HG03439 (cell line): ENCODE results near the gene BBS9.
"Not testable (repeated sequence)": the region's sequence is repeated elsewhere in the genome, so short reads cannot be mapped to it uniquely, and the experiment has no call there.

ENCODE experiments used
- ATAC-seq: cut with Tn5 transposase; IDR thresholded peaks from one replicate; pipeline ENCODE4 v1.9.1; 2021; ENCODE audit warnings: mild to moderate bottlenecking, moderate library complexity; ENCODE audit not compliant: unreplicated experiment

Gene BBS9

DNA sequence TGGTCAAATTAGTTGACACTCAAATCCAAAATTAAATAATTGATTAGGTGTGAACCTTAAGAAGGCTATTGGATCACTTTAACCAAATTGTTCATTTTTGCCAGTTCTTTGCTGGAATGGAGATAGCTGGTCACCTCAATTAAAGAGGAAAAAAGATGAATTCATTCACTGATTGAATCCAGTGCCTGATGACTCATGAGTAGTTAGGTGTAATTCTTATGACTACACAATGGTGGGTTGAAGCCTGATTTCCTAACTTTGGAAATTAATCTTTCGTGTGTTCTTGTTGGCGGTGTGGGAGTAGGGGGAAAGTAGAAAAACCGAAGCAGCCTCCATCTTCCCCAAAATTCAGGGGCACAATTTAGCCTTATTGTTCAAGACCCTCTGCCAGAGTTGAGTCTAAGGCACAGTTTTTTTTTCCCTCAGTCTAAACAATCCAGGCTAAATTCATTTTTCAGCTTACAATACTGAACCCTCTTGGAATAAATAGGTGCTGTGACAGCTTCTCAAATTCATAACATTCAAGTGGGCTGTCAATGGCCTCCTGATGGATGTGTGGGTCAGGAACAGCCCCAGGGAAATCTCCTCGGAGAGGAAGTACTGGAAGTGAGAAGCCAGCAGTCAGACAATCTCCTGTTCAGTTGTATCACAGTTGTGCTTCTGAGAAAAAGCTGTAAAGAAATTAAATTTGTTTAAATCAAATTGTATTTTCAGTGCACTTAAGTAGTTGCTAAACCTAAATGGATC is 356.6 kb downstream of the BBS9 start:
- ATAC-seq = no peak

DNA sequence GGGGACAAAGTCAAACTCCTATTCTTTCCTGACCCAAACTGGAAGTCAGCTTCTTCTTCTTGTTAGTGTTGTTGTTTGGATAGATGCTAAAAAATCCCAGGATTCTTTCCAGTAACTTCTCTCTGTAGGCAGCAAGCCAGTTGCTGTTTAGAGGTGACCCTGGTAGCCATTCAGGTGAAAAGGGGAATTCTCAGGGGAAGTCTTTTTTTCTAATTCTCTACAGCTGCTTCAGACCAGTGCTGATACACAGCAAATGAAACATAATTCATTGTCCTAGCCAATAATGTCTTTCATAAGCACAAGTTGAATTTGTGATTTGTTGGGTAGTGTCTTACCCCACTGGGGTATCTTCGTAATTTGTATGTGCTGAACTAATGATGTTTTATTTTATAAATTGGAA is 357.3 kb downstream of the BBS9 start:
- ATAC-seq = no peak

DNA sequence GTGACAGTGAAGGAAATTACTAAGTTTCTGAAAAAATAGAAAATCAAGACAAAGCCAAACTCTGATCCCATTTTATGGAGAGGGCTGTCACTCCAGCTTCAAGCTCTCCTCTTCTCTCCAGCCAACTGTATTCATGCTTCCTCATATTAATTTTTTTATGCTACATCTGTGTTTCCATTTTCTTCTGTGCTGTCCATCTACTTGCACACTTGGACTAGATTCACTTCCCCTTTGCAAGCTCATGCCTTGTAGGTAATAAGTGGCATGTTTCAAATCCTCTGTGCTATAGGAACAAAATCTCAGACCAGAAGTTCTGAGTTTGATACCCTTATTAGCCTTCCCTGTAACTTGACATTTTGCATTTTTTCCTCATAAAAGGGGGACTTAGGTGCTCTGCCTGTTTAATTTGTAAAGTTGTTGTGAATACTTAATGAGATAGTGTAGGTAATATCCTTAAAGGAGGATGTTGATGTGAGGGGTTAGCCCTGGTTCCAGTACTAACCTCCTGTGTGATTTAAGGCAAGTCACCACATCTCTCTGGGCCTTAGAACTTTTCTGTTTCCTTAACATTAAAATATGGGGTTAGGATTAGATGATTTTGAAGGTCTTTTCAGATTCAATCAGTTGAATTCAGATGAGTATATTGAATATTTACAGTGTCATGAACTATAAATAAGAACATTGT is 358.8 kb downstream of the BBS9 start:
- ATAC-seq = no peak

DNA sequence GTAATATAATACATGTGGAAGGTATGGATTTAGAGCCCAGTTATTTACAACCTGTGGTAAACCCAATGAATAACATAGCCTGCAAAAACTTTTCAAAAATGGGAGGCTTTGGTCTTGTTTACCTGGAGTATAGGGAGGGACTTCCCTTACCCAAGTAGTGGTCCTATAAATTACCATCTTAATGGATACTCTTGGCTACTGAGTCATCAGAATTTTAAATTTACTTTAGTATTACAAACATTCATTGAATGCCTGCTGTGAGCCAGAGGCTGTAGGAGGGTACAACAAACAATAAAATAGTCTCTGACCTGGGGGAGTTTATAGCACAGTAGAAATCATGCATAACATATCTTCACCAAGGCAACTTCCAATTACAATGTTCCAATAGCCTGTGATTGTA is 365.1 kb downstream of the BBS9 start:
- no peak for ATAC-seq

DNA sequence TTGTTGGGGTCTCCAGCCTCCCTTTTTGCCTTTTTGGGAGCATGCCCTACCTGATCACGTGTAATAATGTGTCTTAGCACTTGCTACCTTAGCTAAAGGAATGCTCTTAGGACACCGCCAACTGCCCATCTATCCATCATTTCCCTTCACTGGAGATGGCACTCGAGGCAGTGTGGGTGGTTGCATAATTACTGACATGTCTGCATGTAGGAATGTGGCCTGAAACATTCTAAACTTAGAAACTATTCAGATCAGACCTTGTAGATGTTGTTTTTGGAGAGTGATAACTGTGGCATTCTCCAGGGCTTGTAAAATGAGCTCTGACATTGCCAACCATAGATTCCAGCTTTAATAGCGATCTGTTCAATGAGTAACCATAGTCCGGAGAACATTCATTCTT is 365.8 kb downstream of the BBS9 start:
- no peak for ATAC-seq

DNA sequence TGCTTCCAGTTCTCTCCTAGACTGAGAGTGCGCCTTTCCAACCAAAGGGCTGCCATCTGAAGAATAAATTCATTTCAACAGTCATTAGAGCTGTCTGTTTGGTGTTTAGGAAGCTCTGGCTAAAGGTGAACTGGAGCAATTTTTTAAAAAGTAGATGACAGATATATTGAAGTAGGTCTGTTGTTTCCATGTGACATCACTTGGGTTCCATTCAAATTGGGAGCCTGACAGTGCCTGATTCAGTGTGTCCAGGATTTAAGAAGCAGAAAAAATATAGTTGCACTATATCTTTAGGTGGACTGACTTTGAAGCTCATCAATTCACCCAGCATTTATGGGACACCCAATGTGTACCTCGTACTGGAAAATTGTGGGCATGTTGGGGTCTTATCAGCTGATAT is 367.7 kb downstream of the BBS9 start:
- ATAC-seq = no peak

DNA sequence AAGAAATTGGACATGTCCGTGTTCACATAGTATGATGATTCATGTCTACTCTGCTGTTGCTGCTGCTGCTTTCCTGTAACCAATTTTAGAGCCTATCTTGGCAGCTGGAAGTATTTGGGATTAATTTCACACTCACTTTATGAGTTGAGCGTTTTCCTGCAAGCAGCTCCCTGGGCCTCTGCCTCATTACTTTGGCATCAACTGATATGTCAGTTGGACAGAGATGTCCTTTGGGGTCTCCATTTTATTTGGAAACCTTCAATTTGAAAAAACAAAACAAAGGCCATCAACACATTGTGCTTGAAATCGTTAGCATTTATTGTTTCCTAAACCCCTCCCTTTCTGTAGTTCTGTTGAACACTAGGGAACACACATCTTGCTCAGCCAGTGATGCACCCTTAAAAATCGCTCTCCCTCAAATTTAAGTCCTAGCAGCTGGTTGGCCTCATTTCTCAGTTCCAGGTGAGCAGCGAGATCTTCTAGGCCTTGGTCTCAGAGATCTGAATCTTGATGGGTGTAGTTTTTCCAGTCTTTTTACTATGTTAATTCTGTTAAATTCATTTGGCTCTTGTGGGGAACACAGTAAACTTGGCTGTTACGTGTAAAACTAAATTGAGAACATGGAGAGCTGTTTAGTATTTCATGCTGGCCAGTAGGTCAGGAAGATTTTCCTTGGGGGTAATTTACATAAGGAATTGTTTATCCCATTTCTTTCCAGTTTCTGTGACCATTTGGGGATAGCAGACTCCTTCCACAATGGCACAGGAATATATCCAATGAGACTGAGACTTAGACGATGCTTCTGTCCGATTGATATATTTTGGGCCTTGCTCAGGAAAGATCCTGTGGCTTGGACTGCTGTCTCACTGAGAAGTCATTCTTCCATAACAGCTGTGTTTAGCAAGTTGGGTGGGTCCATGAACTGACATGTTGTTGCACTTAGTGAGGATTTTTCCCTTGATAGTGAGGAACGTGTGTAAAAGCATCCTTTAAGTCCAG is 371.6 kb downstream of the BBS9 start:
- ATAC-seq = no peak

DNA sequence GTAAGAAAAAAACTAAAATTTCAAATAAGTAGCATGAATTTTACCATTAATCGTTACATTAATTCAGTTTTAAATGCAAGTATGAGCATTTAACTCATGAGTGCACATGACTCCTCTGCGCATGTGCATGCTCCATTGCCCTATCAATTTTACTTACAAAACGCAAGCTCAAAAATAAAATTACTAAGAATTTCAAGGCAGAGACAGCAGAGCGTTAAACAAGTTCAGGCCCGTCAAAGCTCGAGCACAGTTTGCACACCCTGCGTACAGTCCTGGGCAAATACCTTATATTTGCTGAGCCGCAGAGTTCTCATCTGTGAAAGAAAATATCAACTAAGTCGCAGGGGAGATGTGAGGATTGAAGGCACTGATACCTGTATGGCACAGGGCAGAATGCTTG is 373.6 kb downstream of the BBS9 start:
- ATAC-seq = no peak

DNA sequence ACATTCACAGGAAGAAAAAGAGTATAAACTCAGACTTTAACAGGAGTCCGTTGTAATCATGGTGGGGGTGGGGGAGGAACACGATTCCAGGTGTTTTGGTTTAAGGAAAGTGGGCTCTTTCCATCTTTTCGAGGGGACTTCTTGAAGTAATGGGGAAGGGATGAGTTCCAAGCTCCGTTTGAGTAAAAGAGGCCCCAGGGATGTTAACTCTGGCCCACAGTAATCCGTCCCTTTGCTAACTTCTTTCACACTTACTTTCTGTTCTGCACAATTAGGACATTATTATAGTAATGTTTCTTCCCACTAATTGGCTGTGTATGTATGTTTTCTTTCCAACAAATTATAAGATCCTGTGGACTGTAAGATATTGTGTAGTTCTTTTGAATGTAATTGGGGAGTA is 374.4 kb downstream of the BBS9 start:
- ATAC-seq = no peak

DNA sequence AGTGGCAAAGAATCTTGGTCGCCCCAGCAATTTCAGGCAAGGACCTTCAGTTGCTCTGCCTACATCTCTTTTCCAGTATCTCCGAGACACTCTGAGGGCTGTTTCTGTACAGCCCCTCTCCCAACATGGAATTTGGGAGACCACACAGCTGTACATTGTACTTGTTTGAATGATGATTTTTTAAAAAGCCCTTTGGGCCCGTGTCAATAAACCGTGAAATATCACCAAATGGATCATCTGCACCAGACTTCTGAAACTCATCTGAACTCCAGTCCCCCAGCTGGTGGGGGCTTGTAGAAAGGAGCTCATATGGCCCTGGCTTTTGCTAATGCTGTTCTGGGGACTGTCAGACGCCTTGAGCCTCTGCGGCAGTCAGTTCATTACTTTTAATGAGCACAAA is 374.9 kb downstream of the BBS9 start:
- no peak for ATAC-seq

DNA sequence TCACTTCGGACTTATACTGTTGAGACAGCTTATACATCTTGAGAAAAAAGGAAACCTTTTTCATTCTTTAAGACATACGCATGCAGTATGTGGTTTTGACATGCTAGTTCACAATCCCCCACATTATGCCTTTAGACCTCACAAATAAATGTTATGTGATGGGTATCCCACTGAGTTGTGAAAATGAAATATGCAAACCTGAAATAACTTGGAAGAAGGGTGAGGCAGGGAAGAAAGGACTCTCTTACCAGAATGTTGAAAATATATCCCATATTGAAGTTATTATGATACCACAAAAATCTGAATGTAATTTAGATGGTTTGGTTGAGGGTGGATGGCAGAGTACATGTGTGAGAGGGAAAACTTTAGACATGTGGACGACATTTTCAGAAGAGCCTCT is 379.8 kb downstream of the BBS9 start:
- ATAC-seq = no peak

DNA sequence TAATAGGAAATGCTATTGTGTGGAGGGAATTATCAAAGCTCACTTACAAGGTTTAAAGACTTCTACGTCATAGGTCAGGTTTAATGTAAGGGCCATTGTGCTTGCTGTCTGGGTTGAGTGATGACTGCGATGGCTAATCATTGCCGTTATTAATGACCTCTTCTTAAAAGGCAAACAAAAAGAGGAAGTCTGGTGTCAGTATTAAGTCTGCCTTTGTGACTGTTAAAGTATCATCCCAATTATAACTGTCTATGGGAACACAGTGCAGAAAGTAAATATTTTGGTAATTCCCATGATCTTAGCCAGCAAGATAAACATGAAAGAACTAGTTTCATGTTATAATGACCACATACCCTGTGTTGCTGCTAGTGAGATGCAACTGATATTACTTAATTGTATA is 382.4 kb downstream of the BBS9 start:
- no peak for ATAC-seq

DNA sequence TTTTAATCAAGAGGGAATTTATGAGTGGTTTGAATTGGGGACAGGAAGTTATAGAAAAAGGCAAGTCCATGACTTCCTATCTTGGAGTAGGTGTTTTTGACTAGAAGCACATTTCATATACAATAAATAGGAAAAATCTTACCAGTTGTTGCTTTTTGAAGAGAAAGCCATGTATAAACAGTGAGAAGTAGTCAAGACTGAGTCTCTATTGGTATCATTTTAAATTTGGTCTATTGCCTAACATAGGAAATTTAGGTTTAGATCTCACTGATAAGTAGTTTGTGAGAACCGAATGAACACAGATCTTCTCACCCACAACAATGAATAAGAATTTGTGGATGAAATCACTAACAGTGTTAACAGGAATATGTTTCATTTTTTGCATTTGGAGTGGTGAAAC is 387.2 kb downstream of the BBS9 start:
- no peak for ATAC-seq

DNA sequence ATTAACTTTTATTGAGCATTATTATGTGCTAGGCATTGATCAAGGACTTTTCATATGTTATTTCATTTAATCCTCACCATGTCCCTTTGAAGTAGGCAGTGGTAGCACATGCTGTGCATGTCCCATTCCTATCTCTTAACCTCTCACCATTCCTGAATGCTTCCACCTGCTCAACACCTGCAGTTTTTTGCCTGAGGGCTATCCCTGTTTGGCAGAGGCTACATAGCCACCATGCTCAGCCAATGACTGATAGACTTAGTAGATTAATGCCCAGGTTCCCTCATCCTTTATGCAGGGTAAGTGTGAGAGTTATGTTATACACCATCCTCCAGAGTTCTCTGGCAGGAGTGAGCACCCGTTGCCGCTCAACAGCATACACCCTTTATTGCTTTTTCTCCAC is 387.8 kb downstream of the BBS9 start:
- no peak for ATAC-seq

DNA sequence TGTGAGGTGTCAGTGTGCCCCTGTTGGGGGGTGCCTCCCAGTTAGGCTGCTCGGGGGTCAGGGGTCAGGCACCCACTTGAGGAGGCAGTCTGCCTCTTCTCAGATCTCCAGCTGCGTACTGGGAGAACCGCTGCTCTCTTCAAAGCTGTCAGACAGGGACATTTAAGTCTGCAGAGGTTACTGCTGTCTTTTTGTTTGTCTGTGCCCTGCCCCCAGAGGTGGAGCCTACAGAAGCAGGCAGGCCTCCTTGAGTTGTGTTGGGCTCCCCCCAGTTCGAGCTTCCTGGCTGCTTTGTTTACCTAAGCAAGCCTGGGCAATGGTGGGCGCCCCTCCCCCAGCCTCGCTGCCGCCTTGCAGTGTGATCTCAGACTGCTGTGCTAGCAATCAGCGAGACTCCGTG is 397.6 kb downstream of the BBS9 start:
- not testable (repeated sequence) for ATAC-seq

DNA sequence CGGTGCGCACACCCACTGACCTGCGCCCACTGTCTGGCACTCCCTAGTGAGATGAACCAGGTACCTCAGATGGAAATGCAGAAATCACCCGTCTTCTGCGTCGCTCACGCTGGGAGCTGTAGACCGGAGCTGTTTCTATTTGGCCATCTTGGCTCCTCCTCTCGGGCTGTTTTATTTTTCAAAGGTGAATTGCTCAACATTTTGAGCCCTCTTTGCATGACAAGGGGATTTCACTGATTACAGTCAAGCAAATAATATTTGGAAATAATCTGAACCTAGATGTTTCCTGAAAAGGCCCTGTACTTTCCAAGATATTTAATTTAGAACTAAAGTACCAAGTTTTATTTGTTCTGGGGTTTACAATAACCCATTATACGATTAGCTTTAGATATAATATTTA is 398.2 kb downstream of the BBS9 start:
- not testable (repeated sequence) for ATAC-seq

DNA sequence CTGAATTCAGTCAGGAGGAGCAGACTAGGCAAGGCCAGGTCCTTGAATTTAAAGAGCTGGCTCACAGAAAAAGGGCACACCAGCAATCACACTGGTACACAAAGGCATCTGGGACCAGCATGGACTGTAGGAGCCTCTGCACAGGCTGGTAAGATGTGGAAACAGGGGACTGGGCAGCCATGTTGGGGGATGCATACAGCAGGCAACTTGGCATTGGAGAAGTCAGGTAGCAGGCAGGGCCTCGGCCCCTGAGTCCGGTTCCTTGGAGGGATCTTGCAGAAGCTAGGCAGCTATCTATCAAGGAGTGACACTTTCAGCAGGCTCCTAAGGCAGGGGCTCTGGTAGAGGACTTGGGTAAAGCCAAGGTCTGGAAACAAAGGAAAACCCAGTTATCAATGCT is 399.7 kb downstream of the BBS9 start:
- ATAC-seq = no peak

DNA sequence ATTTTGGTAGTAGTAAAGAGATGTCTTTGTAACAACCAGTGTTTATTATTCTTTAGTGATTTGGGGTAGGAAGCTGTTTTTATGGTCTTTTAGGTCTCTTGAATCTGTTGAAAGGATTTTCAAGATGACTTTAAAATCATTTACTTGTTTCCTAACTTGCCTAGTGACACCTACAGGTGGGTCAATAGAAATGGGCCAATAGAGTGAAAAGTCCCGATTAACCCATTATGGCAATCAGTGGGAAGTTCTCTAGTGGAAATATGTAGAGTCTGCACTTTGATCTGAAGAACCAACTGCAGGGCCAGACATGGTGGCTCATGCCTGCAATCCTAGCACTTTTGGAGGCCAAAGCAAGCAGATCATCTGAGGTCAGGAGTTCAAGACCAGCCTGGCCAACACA is 401.3 kb downstream of the BBS9 start:
- ATAC-seq = no peak

DNA sequence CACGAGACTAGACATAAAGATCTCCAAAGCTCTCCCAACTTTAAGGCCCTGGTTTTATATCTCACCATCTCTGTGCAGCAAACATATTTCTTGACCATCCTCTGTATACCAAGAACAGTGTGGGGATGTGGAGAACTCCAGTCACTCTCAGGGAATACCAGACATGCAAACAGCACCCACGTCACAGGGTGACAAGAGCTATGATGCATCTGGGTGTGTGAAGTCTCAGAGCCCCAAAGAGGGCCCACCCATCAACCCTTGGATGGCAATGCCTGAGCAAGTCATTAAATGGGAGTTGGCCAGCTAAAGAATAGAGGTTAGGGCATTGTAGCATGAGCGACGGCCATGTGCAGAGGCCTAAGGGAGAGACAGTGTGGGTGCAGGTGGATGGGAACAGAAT is 402.5 kb downstream of the BBS9 start:
- no peak for ATAC-seq

DNA sequence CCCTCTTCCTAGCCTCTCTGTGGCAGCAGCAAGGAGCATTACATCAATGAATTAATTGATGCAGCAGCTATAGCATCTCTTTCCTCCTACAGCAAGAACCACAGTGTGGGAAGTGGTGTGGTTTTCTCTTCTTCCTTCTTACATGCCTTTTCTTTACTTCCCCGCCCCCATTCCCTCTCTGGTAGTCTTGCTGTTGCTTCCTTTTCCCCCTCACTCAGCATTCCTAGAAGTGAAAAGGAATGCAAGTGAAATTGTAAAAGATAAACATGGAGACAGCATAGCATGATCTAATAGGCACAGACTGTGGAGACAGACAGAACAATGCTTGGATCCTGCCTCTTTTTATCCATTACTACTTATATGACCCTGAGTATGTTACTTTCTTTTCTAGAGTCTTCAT is 405.5 kb downstream of the BBS9 start:
- ATAC-seq = no peak

DNA sequence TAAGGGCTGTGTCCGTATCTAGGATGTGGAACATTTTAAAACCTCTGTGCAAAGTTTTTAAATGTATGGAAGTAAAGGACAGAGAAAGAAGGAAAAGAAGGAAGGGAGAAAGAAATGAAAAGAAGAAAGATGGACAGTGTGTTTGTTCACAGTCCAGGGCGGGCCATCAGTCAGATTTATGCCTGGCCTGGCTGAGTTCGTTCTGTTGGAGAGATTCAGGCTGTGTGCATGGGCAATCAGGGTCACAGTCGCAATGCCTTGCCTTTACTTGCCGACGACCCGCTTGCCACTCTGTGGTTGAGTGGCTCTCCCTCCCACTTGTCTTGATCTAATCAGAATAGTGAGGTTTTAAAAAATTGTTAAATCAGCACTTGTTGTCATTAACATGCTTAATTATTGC is 406.6 kb downstream of the BBS9 start:
- no peak for ATAC-seq
